Suprapubic skin (tissue), 3 donors: ENCODE data around the gene LDB2.

ENCODE experiments used
- CTCF ChIP-seq, 2 donors: fragments of 200-600 bp in 1 of 2; fragments of 450-650 bp in 1 of 2; sonication (generic) in 1 of 2; IDR thresholded peaks; one replicate each; pipeline ENCODE4 v1.5.1; 2016 to 2019; ENCODE audit warnings: antibody characterized with exemption in 2 of 2, mild to moderate bottlenecking in 1 of 2, moderate library complexity in 1 of 2
- EP300 ChIP-seq: sonication (generic); formaldehyde crosslinking; IDR thresholded peaks from one replicate; pipeline ENCODE4 v1.6.1; 2017; ENCODE audit warnings: antibody characterized with exemption
- POLR2A ChIP-seq, 2 donors: fragments of 450-650 bp; IDR thresholded peaks; one replicate each; pipeline ENCODE4 v1.6.1; 2017; ENCODE audit warnings: antibody characterized with exemption in 2 of 2, mild to moderate bottlenecking in 2 of 2, moderate library complexity in 2 of 2

- TF ChIP-seq CTCF (IDR thresholded peaks at IDR 0.05) (no peak), POLR2A (IDR thresholded peaks at IDR 0.05) (no peak), EP300 (no peak)
These were observed 84.1 kb downstream of the LDB2 start for GRCh38 chr4:16814361-16814760.
